HFFc6 (cell line): Measurements from ENCODE around the gene OR6S1. TPM values are rescaled to one million over a fixed set of nuclear protein-coding genes. Genes with fewer than 3 reads are reported as not detected.
A peak's percentile ranks its signal among the peaks of the same experiment; 100 is the strongest.

Experiments used
- DNase-seq: peaks from one replicate; pipeline ENCODE4 v3.0.0-alpha.2; 2018
- H3K27ac Mint-ChIP-seq: 2 replicates; pipeline ENCODE4 v1.8.0; 2020; ENCODE audit warnings: mild to moderate bottlenecking, mixed read lengths
- H3K27me3 Mint-ChIP-seq: 2 replicates; pipeline ENCODE4 v1.8.0; 2021; ENCODE audit warnings: mild to moderate bottlenecking, moderate library complexity, mixed read lengths; ENCODE audit not compliant: insufficient read depth
- H3K36me3 Mint-ChIP-seq: 2 replicates; pipeline ENCODE4 v1.8.0; 2021; ENCODE audit warnings: low read depth, mixed read lengths
- H3K4me1 Mint-ChIP-seq: 2 replicates; pipeline ENCODE4 v1.8.0; 2020; ENCODE audit warnings: low read depth, mixed read lengths
- H3K4me3 Mint-ChIP-seq: 2 replicates; pipeline ENCODE4 v1.8.0; 2020; ENCODE audit warnings: mild to moderate bottlenecking, moderate library complexity, mixed read lengths
- H3K9me3 Mint-ChIP-seq: 2 replicates; pipeline ENCODE4 v1.8.0; 2020; ENCODE audit warnings: mild to moderate bottlenecking, mixed read lengths
- total RNA-seq, 6 experiments: library from RNA; stranded (reverse); fragmentation: NEBNext Ultra II Directional; extraction: Animal tissue kit (Norgen Biotek cat#: 25700); gene quantifications; 2 replicates in 1 of 6; 3 replicates in 5 of 6; pipeline ENCODE4 v1.2.3, GENCODE V29; 2021
- TF ChIP-seq, protein P1 (sequence below): fragments of 200-600 bp; sonication (generic); IDR thresholded peaks from 2 replicates; pipeline ENCODE4 v1.5.0; 2021; ENCODE audit warnings: antibody characterized with exemption, mild to moderate bottlenecking

OR6S1 gene
- total RNA-seq, 6 experiments from 2014 or later = not detected

DNA sequence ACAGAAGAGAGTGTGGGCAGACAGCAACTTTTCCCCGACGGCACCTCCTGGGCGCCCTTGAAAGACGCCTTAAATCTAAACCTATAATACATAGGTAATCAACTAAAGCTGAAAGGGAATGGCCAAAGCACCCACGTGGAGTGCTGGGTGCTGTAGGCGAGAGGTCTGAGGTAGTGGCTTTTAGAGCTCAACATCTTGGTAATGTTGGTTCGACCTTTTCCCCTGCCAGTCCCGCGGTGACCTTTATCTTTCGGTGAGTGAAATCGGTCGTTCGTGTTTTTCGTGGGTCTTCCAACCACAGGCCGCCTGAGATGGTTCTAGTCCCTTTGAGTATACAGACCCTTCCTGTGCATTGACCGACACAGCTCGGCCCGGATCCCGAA is 9.1 kb downstream of the OR6S1 start:
- peak overlapping the region; percentile 27; the same call in 1 of the 2 replicates for H3K27ac Mint-ChIP-seq
- H3K4me1 Mint-ChIP-seq = peaks cover 41% of the 10 kb centered on the region
- TF ChIP-seq, protein P1, sequence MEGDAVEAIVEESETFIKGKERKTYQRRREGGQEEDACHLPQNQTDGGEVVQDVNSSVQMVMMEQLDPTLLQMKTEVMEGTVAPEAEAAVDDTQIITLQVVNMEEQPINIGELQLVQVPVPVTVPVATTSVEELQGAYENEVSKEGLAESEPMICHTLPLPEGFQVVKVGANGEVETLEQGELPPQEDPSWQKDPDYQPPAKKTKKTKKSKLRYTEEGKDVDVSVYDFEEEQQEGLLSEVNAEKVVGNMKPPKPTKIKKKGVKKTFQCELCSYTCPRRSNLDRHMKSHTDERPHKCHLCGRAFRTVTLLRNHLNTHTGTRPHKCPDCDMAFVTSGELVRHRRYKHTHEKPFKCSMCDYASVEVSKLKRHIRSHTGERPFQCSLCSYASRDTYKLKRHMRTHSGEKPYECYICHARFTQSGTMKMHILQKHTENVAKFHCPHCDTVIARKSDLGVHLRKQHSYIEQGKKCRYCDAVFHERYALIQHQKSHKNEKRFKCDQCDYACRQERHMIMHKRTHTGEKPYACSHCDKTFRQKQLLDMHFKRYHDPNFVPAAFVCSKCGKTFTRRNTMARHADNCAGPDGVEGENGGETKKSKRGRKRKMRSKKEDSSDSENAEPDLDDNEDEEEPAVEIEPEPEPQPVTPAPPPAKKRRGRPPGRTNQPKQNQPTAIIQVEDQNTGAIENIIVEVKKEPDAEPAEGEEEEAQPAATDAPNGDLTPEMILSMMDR = no peak
- DNase-seq = no peak
- peak overlapping the region; percentile 86 for H3K4me3 Mint-ChIP-seq
- H3K9me3 Mint-ChIP-seq = no peaks in the 10 kb centered on the region
- peaks cover 20% of the 10 kb centered on the region for H3K27me3 Mint-ChIP-seq
- H3K36me3 Mint-ChIP-seq = no peaks in the 10 kb centered on the region

DNA sequence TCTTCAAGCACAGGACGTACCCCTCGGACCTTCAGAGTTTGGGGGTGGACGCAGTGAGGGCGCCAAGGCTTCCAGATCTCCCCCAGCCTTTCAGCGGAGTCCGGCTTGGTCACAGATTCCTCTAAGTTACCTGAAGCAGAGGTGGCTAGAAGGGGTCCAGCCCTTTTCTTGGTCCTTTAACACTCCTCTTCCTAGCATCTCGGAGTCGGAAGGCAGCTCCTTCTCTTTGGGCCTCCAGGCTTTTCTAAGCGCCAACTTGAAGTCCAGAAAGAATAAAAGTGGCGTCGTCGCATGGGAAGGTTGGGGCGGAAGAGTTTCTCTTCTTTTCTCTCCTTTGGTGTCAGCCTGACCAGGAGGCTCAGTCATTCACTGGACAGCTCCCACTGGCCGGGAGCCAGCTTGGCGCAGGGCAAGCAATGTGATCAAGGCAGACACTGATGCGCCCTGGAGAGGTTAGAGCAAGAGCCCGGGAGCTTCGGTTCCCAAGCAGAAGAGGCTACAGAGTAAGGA is 9.6 kb downstream of the OR6S1 start:
- peak; percentile 71 for DNase-seq
- Mint-ChIP-seq H3K9me3 (no peaks in the 10 kb centered on the region), H3K27ac (no peak overlapping the region), H3K27me3 (peaks cover 20% of the 10 kb centered on the region), H3K4me3 (peak overlapping the region; percentile 86), H3K4me1 (peaks cover 46% of the 10 kb centered on the region), H3K36me3 (no peaks in the 10 kb centered on the region)
- TF ChIP-seq, protein P1 = no peak

DNA sequence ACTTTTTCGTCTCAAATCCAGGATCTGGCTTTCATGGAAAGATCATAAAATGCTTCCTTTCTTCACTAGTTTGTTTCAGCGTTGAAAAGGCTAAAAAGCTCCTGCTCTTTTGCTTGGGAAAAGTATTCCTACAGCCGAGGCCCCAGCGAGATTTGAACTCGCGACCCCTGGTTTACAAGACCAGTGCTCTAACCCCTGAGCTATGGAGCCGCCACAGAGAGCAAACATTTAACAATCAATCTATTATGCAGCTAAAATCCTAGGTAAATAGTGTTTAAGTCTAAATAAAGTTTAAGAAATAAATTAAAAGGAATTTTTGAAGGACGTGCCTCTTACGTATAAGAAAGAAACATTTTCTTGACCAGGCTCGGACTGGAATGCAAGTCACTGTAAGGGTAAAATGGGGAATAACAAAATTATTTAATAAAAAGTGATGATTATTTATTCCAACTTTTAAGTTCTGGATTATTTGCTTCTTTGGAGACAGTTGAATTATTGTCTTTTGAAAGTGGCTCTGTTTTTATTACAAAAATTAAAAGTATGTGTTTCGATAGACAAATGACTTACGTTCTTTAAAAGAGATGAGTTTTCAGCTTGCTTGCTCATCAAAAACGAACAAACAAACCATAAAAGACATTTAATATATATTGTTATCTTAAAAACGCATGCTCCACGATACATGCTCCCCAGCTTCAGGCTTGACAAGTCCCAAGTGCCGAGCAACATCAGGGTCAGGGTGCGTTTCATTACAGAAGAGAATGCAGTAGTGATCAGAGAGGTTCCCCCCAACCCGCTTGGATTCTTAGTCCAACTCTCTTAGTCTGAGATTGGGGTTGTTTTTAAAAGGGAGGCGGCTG is 10.2 kb downstream of the OR6S1 start:
- Mint-ChIP-seq H3K4me1 (peaks cover 53% of the 10 kb centered on the region), H3K36me3 (no peaks in the 10 kb centered on the region), H3K9me3 (no peaks in the 10 kb centered on the region), H3K27me3 (peaks cover 13% of the 10 kb centered on the region), H3K4me3 (peak overlapping the region; percentile 86), H3K27ac (peak overlapping the region; percentile 29)
- TF ChIP-seq, protein P1 = no peak
- peak; percentile 71 for DNase-seq

DNA sequence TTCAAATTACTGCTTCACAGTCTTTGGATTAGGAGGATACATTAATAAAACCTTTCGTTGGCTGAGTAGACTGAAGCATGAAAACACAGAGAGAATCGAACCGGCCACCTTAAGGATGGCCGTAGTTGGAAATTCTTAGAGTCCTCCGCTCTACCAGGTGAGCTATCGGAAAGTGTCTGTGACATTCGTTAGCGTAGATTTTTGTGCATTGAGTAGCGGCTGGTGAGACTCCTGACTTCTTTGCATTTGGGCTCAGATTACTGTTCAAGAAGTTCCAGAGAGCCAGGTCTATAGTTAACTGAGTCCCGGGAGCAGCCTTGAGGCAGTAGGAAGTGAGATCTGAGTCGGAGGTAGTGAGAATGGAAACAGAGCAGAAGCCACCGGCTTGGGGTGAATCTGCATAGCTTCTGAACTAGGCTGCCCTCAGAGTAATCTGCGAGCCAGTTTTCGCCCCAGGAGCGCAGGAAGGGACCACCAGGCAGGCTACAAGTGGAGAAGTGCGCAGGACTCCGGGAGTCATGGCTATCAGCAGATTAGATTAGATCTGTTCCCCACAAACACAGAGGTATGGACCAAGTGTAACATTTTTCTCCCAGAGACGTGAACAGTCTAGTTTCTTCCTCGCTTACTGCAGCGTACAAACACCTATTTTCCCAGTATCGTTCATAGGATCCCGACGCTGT is 11.0 kb downstream of the OR6S1 start:
- H3K4me3 Mint-ChIP-seq = peak overlapping the region; percentile 85
- H3K36me3 Mint-ChIP-seq = no peaks in the 10 kb centered on the region
- H3K9me3 Mint-ChIP-seq = no peaks in the 10 kb centered on the region
- H3K27me3 Mint-ChIP-seq = peaks cover 10% of the 10 kb centered on the region
- TF ChIP-seq, protein P1 = no peak
- H3K4me1 Mint-ChIP-seq = peaks cover 61% of the 10 kb centered on the region
- peak overlapping the region; percentile 29 for H3K27ac Mint-ChIP-seq
- peak; percentile 71 for DNase-seq

DNA sequence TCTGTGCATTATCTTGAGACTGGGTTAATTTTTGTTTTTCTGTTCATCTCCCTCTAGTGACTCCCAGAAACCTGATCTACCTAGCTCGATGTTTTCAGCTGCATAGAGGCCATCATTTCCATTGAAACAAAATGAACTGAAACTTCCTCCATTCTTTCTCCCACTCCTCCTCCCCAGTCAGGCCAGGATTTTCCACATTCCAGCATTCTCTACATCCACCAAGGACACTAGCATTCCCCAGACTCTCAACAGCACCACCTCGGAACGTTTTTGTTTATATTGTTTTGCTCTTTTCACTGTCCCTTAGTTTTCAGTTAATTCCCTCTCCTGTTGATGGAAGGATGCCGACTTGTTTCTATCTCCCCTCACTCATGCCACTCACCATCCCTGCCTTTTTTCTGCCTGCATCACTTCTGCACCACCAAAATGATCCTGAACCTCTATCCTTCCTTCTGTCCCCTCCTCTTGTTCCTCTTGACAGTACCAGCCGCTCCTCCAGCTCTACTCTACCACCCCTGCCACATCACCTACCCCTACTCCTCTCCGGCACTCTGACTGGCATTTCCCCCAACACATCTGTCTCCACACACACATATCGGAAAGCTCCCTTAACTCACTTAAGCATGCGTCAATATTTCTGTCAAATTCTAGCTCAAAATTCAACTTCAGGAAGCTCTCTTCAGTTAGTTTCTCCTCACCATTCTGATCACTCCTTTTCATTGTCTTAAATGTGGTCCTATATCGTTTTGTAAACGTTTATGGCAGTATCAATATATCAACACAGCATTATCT is 13.2 kb downstream of the OR6S1 start:
- H3K9me3 Mint-ChIP-seq = no peaks in the 10 kb centered on the region; the same call in 1 of the 2 replicates
- peaks cover 73% of the 10 kb centered on the region for H3K4me1 Mint-ChIP-seq
- TF ChIP-seq, protein P1 = no peak
- H3K27ac Mint-ChIP-seq = no peak overlapping the region
- H3K4me3 Mint-ChIP-seq = no peak overlapping the region
- DNase-seq = no peak
- H3K27me3 Mint-ChIP-seq = peaks cover 18% of the 10 kb centered on the region
- H3K36me3 Mint-ChIP-seq = no peaks in the 10 kb centered on the region
